ENCODE results near the gene CD8B2. TPM values are rescaled to one million over a fixed set of nuclear protein-coding genes. Genes with fewer than 3 reads are reported as not detected.
"Not testable (repeated sequence)": the region's sequence is repeated elsewhere in the genome, so short reads cannot be mapped to it uniquely, and the experiment has no call there.

Gene CD8B2
- total RNA-seq, 1 experiment from 2014 or later: not detected

GRCh38 chr2:106566050-106566449 is 78.9 kb downstream of the CD8B2 start:
- Histone ChIP-seq H2AFZ (ENCODE audit: low read length) (no peak overlapping the region), H3K14ac (ENCODE audit: insufficient read depth, low read length) (0 out of 2 replicates have a peak overlapping the region, but pooled peaks have one; percentile 49), H2BK20ac (ENCODE audit: low read depth, low read length, poor library complexity, severe bottlenecking) (no peak overlapping the region), H3T11ph (ENCODE audit: low read length) (no peak overlapping the region), H3K4me2 (ENCODE audit: insufficient read depth, insufficient read length, low read length) (no peak overlapping the region), H2BK12ac (ENCODE audit: insufficient read length, low read depth, low read length) (no peak overlapping the region), H2BK120ac (ENCODE audit: low read depth, low read length, poor library complexity, severe bottlenecking) (no peak overlapping the region), H3K56ac (ENCODE audit: insufficient read length, low read depth, low read length) (no peak overlapping the region), H3K4ac (ENCODE audit: low read depth, low read length) (no peak overlapping the region), H2BK5ac (ENCODE audit: insufficient read length, low read length) (no peak overlapping the region), H3K79me1 (ENCODE audit: insufficient read depth, low read depth, low read length, poor library complexity, severe bottlenecking) (no peaks in the 10 kb centered on the region), H3K18ac (ENCODE audit: insufficient read length, low read depth, low read length) (no peak overlapping the region), H3K27ac (ENCODE audit: insufficient read length, low read depth, low read length) (no peak overlapping the region), H4K8ac (replicated peaks; ENCODE audit: insufficient read length, low read depth, low read length) (no peak overlapping the region), H3K79me2 (ENCODE audit: insufficient read depth, low read length) (no peaks in the 10 kb centered on the region), H2AK5ac (ENCODE audit: insufficient read length, low read length) (no peak overlapping the region), H3K4me1 (ENCODE audit: insufficient read depth, low read length) (no peaks in the 10 kb centered on the region), H3K23me2 (ENCODE audit: insufficient read length, low read depth, low read length, poor library complexity, severe bottlenecking) (no peaks in the 10 kb centered on the region), H3K23ac (ENCODE audit: insufficient read length, low read depth, low read length) (no peak overlapping the region), H4K91ac (ENCODE audit: insufficient read length, low read depth, low read length) (no peak overlapping the region), H3K27me3 (ENCODE audit: insufficient read depth, low read length) (no peaks in the 10 kb centered on the region), H4K20me1 (ENCODE audit: control insufficient read depth, insufficient read depth, insufficient read length) (no peaks in the 10 kb centered on the region), H3K9me3 (ENCODE audit: control insufficient read depth, low read depth, low read length) (no peaks in the 10 kb centered on the region), H4K5ac (ENCODE audit: insufficient read length, low read depth, low read length) (no peak overlapping the region), H2BK15ac (ENCODE audit: low read depth, low read length) (no peak overlapping the region), H3K9ac (ENCODE audit: extremely low read depth, insufficient read length, low read length) (no peak overlapping the region)
- no peaks in the 10 kb centered on the region for H3K9me3 Mint-ChIP-seq
- H3K4me3 Mint-ChIP-seq: no peak overlapping the region
- no peaks in the 10 kb centered on the region for H3K36me3 Mint-ChIP-seq (ENCODE audit: insufficient read depth in 1 of 3, low read depth in 3 of 3)
- WGBS (ENCODE audit: extremely low coverage, insufficient read length, low lambda C conversion rate): no CpG with 5 or more reads among the region's 6 CpGs
- no peak for DNase-seq
- H3K4me1 Mint-ChIP-seq: peaks cover 6 to 9% of the 10 kb centered on the region in 2 experiments; a peak in 2 of 4 replicates
- TF ChIP-seq, protein P1, sequence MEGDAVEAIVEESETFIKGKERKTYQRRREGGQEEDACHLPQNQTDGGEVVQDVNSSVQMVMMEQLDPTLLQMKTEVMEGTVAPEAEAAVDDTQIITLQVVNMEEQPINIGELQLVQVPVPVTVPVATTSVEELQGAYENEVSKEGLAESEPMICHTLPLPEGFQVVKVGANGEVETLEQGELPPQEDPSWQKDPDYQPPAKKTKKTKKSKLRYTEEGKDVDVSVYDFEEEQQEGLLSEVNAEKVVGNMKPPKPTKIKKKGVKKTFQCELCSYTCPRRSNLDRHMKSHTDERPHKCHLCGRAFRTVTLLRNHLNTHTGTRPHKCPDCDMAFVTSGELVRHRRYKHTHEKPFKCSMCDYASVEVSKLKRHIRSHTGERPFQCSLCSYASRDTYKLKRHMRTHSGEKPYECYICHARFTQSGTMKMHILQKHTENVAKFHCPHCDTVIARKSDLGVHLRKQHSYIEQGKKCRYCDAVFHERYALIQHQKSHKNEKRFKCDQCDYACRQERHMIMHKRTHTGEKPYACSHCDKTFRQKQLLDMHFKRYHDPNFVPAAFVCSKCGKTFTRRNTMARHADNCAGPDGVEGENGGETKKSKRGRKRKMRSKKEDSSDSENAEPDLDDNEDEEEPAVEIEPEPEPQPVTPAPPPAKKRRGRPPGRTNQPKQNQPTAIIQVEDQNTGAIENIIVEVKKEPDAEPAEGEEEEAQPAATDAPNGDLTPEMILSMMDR (conservative IDR thresholded peaks at IDR 0.05): no peak
- H3K27me3 Mint-ChIP-seq (ENCODE audit: low read depth): peaks cover 7% of the 10 kb centered on the region
- H3K27ac Mint-ChIP-seq: no peak overlapping the region

GRCh38 chr2:106566484-106566883 is 79.3 kb downstream of the CD8B2 start:
- not testable (repeated sequence) for H2BK20ac ChIP-seq (ENCODE audit: low read depth, low read length, poor library complexity, severe bottlenecking); H3K4me3 Mint-ChIP-seq; H2AK5ac ChIP-seq (ENCODE audit: insufficient read length, low read length); H2AFZ ChIP-seq (ENCODE audit: low read length); H4K8ac ChIP-seq (replicated peaks; ENCODE audit: insufficient read length, low read depth, low read length); H3K9me3 Mint-ChIP-seq; H3K27ac ChIP-seq (ENCODE audit: insufficient read length, low read depth, low read length); H3K14ac ChIP-seq (ENCODE audit: insufficient read depth, low read length); H2BK12ac ChIP-seq (ENCODE audit: insufficient read length, low read depth, low read length); H4K5ac ChIP-seq (ENCODE audit: insufficient read length, low read depth, low read length); H3K23ac ChIP-seq (ENCODE audit: insufficient read length, low read depth, low read length); DNase-seq; H3K4ac ChIP-seq (ENCODE audit: low read depth, low read length); H3K4me1 Mint-ChIP-seq; H2BK120ac ChIP-seq (ENCODE audit: low read depth, low read length, poor library complexity, severe bottlenecking); H3K23me2 ChIP-seq (ENCODE audit: insufficient read length, low read depth, low read length, poor library complexity, severe bottlenecking); H4K91ac ChIP-seq (ENCODE audit: insufficient read length, low read depth, low read length); H3K27me3 ChIP-seq (ENCODE audit: insufficient read depth, low read length); H3T11ph ChIP-seq (ENCODE audit: low read length); H3K4me2 ChIP-seq (ENCODE audit: insufficient read depth, insufficient read length, low read length); H4K20me1 ChIP-seq (ENCODE audit: control insufficient read depth, insufficient read depth, insufficient read length); H3K79me2 ChIP-seq (ENCODE audit: insufficient read depth, low read length); H3K79me1 ChIP-seq (ENCODE audit: insufficient read depth, low read depth, low read length, poor library complexity, severe bottlenecking); H3K18ac ChIP-seq (ENCODE audit: insufficient read length, low read depth, low read length); H3K4me1 ChIP-seq (ENCODE audit: insufficient read depth, low read length); H3K56ac ChIP-seq (ENCODE audit: insufficient read length, low read depth, low read length); H3K9me3 ChIP-seq (ENCODE audit: control insufficient read depth, low read depth, low read length); H2BK15ac ChIP-seq (ENCODE audit: low read depth, low read length); H3K27me3 Mint-ChIP-seq (ENCODE audit: low read depth); H2BK5ac ChIP-seq (ENCODE audit: insufficient read length, low read length); H3K27ac Mint-ChIP-seq; H3K36me3 Mint-ChIP-seq (ENCODE audit: insufficient read depth in 1 of 3, low read depth in 3 of 3); H3K9ac ChIP-seq (ENCODE audit: extremely low read depth, insufficient read length, low read length)
